A172 (cell line): ENCODE results near the gene EXOSC10. TPM values are rescaled to one million over a fixed set of nuclear protein-coding genes. Genes with fewer than 3 reads are reported as not detected.
"Not testable (repeated sequence)": the region's sequence is repeated elsewhere in the genome, so short reads cannot be mapped to it uniquely, and the experiment has no call there.

Experiments
- DNase-seq: peaks from one replicate; pipeline ENCODE4 v3.0.0-alpha.2; 2015; ENCODE audit warnings: low spot score
- total RNA-seq: library from RNA; depleted of rRNA; stranded (reverse); fragments of >200 nt; shearing (Covaris generic); gene quantifications from 2 replicates; pipeline ENCODE4 v1.2.3, GENCODE V29; 2014

EXOSC10 gene
- total RNA-seq, 1 experiment from 2014 or later = 65.1 TPM

- DNase-seq = no peak
Measured at GRCh38 chr1:11109047-11109760, 9.5 kb upstream of the EXOSC10 start.

- no peak for DNase-seq
Measured at GRCh38 chr1:11107599-11107998, 7.9 kb upstream of the EXOSC10 start.

GRCh38 chr1:11105586-11105985 lies 5.9 kb upstream of the EXOSC10 start:
- no peak for DNase-seq

- no peak for DNase-seq
Measured at GRCh38 chr1:11101347-11101746, 1.7 kb upstream of the EXOSC10 start.

GRCh38 chr1:11100806-11101205 lies 1.1 kb upstream of the EXOSC10 start:
- not testable (repeated sequence) for DNase-seq

GRCh38 chr1:11100149-11100493 lies 452 bp upstream of the EXOSC10 start:
- DNase-seq = no peak

- no peak for DNase-seq
Measured at GRCh38 chr1:11098931-11099309, 749 bp downstream of the EXOSC10 start.

GRCh38 chr1:11083784-11084183 lies 15.9 kb downstream of the EXOSC10 start:
- not testable (repeated sequence) for DNase-seq

GRCh38 chr1:11080931-11081330 lies 18.7 kb downstream of the EXOSC10 start:
- DNase-seq = no peak

- peak; percentile 51 for DNase-seq
Measured at GRCh38 chr1:11078631-11079030, 21.0 kb downstream of the EXOSC10 start.

GRCh38 chr1:11073398-11073797 lies 26.3 kb downstream of the EXOSC10 start:
- DNase-seq = not testable (repeated sequence)

- no peak for DNase-seq
Measured at GRCh38 chr1:11072216-11072917, 27.3 kb downstream of the EXOSC10 start.

GRCh38 chr1:11071463-11072215 lies 28.0 kb downstream of the EXOSC10 start:
- no peak for DNase-seq

GRCh38 chr1:11070876-11071275 lies 28.8 kb downstream of the EXOSC10 start:
- no peak for DNase-seq

- no peak for DNase-seq
Measured at GRCh38 chr1:11068600-11069473, 30.8 kb downstream of the EXOSC10 start.

- DNase-seq = no peak
Measured at GRCh38 chr1:11067716-11068599, 31.7 kb downstream of the EXOSC10 start.

GRCh38 chr1:11065796-11066195 lies 33.9 kb downstream of the EXOSC10 start:
- no peak for DNase-seq

- DNase-seq = no peak
Measured at GRCh38 chr1:11064942-11065341, 34.7 kb downstream of the EXOSC10 start.

- DNase-seq = peak; percentile 16
Measured at GRCh38 chr1:11063937-11064537, 35.6 kb downstream of the EXOSC10 start.

- DNase-seq = peak; percentile 82
Measured at GRCh38 chr1:11062965-11063401, 36.7 kb downstream of the EXOSC10 start.
